GM10847 (cell line): ENCODE measurements around the gene IGSF11.

Source experiments
- POLR2A ChIP-seq: IDR thresholded peaks from 2 replicates; pipeline ENCODE4 v1.6.1; 2011; ENCODE audit not compliant: insufficient read length; ENCODE audit errors: extremely low read depth

IGSF11 gene

GRCh38 chr3:119034256-119035013, at the start of gene IGSF11:
Gene IGSF11 (minus strand): TSS chr3:119034846. CDS start chr3:119034582, 264 bp downstream.
- no peak for TF ChIP-seq POLR2A

DNA sequence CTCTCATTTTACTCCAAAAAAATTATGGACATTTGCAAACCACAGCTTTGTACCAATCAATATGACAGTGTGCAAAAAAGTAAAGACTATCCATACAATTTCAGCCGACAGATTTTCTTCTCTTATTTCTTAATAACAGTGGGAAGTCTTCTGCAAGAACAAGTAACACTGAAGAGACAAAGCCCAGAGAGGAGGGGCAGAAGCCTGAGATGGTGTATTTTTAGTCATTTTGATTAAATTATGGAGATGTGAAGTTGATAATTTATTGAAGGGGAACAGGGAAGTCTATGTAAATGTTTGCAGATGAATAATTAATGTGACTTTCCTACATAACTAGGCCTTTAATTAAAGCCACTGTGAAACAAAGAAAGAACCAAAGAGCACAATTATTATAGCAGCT, 45.7 kb upstream of the IGSF11 start:
- TF ChIP-seq POLR2A = no peak

DNA sequence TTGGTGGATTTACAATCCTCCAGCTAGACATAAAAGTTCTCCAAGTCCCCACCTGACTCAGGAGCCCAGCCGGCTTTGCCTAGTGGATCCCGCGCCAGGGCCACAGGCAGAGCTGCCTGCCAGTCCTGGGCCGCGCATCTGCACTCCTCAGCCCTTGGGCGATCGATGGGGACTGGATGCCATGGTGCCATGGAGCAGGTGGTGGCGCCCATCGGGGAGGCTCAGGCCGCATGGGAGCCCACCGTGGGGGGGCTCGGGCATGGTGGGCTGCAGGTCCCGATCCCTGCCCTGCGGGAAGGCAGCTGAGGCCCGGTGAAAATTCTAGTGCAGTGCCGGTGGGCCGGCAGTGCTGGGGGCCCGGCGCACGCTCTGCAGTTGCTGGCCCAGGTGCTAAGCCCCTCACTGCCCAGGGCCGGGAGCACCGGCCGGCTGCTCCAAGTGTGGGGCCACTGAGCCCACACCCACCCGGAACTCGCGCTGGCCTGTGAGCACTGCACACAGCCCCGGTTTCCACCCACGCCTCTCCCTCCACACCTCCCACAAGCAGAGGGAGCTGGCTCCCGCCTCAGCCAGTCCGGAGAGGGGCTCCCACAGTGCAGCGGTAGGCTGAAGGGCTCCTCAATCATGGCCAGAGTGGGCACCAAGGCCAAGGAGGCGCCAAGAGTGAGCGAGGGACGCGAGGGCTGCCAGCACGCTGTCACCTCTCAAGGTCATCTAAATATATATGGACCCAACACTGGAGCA, 38.8 kb upstream of the IGSF11 start:
- TF ChIP-seq POLR2A = no peak

GRCh38 chr3:119069725-119070124, 35.1 kb upstream of the IGSF11 start:
- no peak for TF ChIP-seq POLR2A

- no peak for TF ChIP-seq POLR2A
Observed at GRCh38 chr3:119063471-119063870, 28.8 kb upstream of the IGSF11 start.

- no peak for TF ChIP-seq POLR2A
Observed at GRCh38 chr3:119062892-119063291, 28.2 kb upstream of the IGSF11 start.

DNA sequence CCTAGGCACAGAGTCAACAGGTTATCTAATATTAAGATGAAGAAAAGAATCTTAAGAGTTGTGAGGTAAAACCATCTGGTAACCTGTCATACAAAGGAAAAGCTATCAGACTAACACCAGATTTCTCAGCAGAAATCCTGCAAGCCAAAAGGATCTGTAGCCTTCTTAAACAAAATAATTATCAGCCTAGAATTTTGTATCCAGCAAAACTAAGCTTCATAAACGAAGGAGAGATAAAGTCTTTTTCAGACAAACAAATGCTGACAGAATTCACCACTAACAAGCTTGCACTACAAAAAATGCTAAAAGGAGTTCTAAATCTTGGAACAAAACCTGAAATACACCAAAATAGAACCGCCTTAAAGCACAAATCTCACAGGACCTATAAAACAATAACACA, 9.9 kb upstream of the IGSF11 start:
- TF ChIP-seq POLR2A = no peak

GRCh38 chr3:119042162-119042561, 7.5 kb upstream of the IGSF11 start:
- no peak for TF ChIP-seq POLR2A

DNA sequence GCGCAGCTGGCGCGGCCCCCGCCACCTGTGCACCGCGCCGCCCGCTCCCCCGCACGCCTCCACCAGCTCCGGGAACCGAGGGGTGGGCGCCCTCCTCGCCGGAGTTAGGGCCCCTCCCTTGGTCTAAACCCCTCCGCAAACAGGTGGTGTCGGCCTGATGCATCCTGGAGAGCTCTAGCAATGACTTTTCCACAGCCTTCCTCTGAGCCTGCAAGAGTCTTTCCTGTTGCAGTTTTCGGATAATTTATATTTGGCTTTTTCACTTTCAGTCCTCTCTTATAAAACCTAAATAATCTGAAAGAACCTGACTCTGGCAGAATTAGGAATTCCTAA, 334 bp upstream of the IGSF11 start:
- TF ChIP-seq POLR2A = no peak

GRCh38 chr3:119033393-119034255, 1.0 kb downstream of the IGSF11 start:
- TF ChIP-seq POLR2A = no peak

- TF ChIP-seq POLR2A = no peak
Observed at GRCh38 chr3:119025171-119025795, 9.4 kb downstream of the IGSF11 start.

- no peak for TF ChIP-seq POLR2A
Observed at GRCh38 chr3:119019767-119020518, 14.7 kb downstream of the IGSF11 start.

- TF ChIP-seq POLR2A = no peak
Observed at GRCh38 chr3:119018690-119019463, 15.8 kb downstream of the IGSF11 start.

- no peak for TF ChIP-seq POLR2A
Observed at GRCh38 chr3:119015942-119016341, 18.7 kb downstream of the IGSF11 start.
